T-helper 22 cell (primary cell): ENCODE data around the gene NFATC1.

ENCODE experiments used
- DNase-seq: peaks from one replicate; pipeline ENCODE4 v3.0.0-alpha.2; 2020; ENCODE audit warnings: low read depth

NFATC1 gene

GRCh38 chr18:79556829-79557585, 161.3 kb downstream of the NFATC1 start:
- DNase-seq: no peak

GRCh38 chr18:79558196-79558932, 162.6 kb downstream of the NFATC1 start:
- no peak for DNase-seq

- no peak for DNase-seq
These were observed 163.2 kb downstream of the NFATC1 start for GRCh38 chr18:79558933-79559416.

- no peak for DNase-seq
These were observed 163.7 kb downstream of the NFATC1 start for GRCh38 chr18:79559436-79559835.

- DNase-seq: no peak
These were observed 164.5 kb downstream of the NFATC1 start for GRCh38 chr18:79560042-79560860.

- DNase-seq: no peak
These were observed 165.1 kb downstream of the NFATC1 start for GRCh38 chr18:79560861-79561210.

- DNase-seq: no peak
These were observed 168.2 kb downstream of the NFATC1 start for GRCh38 chr18:79563949-79564348.

GRCh38 chr18:79564441-79564840, 168.7 kb downstream of the NFATC1 start:
- no peak for DNase-seq

- DNase-seq: no peak
These were observed 171.2 kb downstream of the NFATC1 start for GRCh38 chr18:79566771-79567431.

GRCh38 chr18:79567481-79568147, 171.9 kb downstream of the NFATC1 start:
- DNase-seq: no peak

- DNase-seq: no peak
These were observed 172.9 kb downstream of the NFATC1 start for GRCh38 chr18:79568543-79569205.

GRCh38 chr18:79569720-79570119, 174.0 kb downstream of the NFATC1 start:
- no peak for DNase-seq

GRCh38 chr18:79570266-79571201, 174.8 kb downstream of the NFATC1 start:
- DNase-seq: no peak

GRCh38 chr18:79571211-79572092, 175.7 kb downstream of the NFATC1 start:
- DNase-seq: no peak

GRCh38 chr18:79572093-79572780, 176.5 kb downstream of the NFATC1 start:
- no peak for DNase-seq

GRCh38 chr18:79572848-79573451, 177.2 kb downstream of the NFATC1 start:
- DNase-seq: no peak

- no peak for DNase-seq
These were observed 178.3 kb downstream of the NFATC1 start for GRCh38 chr18:79573921-79574491.
